Erythroblast (primary cell): Measurements from ENCODE around the gene B3GNT7.

Experiments
- GATA1 ChIP-seq: IDR thresholded peaks from 2 replicates; pipeline ENCODE4 v1.6.1; 2011; ENCODE audit warnings: low read depth, mild to moderate bottlenecking, control low read depth, low read length, moderate library complexity
- POLR2A ChIP-seq: IDR thresholded peaks from 2 replicates; pipeline ENCODE4 v1.6.1; 2011; ENCODE audit warnings: mild to moderate bottlenecking, low read length

GRCh38 chr2:231413921-231414476 lies 18.5 kb downstream of the B3GNT7 start:
- TF ChIP-seq POLR2A (no peak), GATA1 (no peak)
